ENCODE results near the gene E2F7. TPM values are rescaled to one million over a fixed set of nuclear protein-coding genes. Genes with fewer than 3 reads are reported as not detected.

E2F7 gene
- total and polyA plus RNA-seq, 2 of the 4 experiments (the other 2 are of a cell fraction), result 6.0 to 8.1 TPM

GRCh38 chr12:76983420-76983819 is 81.9 kb downstream of the E2F7 start:
- Histone ChIP-seq H3K14ac (replicated peaks; ENCODE audit: low read depth, low read length) (no peak overlapping the region), H2AK9ac (replicated peaks; ENCODE audit: low read depth, low read length, poor library complexity) (no peak overlapping the region), H2BK5ac (ENCODE audit: low read depth, low read length, poor library complexity, severe bottlenecking) (no peak overlapping the region), H3K9me1 (ENCODE audit: insufficient read depth, low read length) (no peaks in the 10 kb centered on the region), H2AK5ac (ENCODE audit: low read depth, low read length) (no peak overlapping the region), H3K27ac (ENCODE audit: insufficient read depth, low read length) (no peak overlapping the region), H4K5ac (ENCODE audit: low read depth, low read length) (no peak overlapping the region), H3K4me2 (ENCODE audit: low read depth, low read length) (no peak overlapping the region), H3K4me1 (ENCODE audit: control insufficient read depth, insufficient read depth, low read length) (no peaks in the 10 kb centered on the region), H3K4me3 (ENCODE audit: insufficient read depth, low read depth, low read length) (no peak overlapping the region), H2BK15ac (ENCODE audit: low read depth, low read length) (no peak overlapping the region), H3K79me1 (ENCODE audit: low read depth in 1 of 2, low read length in 2 of 2) (no peaks in the 10 kb centered on the region), H3K36me3 (ENCODE audit: control insufficient read depth, insufficient read depth, low read length) (no peaks in the 10 kb centered on the region), H3K23ac (ENCODE audit: low read depth, low read length) (no peak overlapping the region), H3K56ac (ENCODE audit: extremely low read depth, insufficient read depth, low read length) (no peak overlapping the region), H3K18ac (ENCODE audit: low read depth, low read length) (no peak overlapping the region), H2BK20ac (ENCODE audit: low read depth, low read length) (no peak overlapping the region), H3K4ac (ENCODE audit: low read depth, low read length) (no peak overlapping the region), H2AFZ (replicated peaks; ENCODE audit: low read length, poor library complexity) (no peak overlapping the region), H4K20me1 (ENCODE audit: insufficient read depth, low read length) (no peaks in the 10 kb centered on the region), H3K9me3 (ENCODE audit: control insufficient read depth, insufficient read depth, low read length) (peaks cover 7% of the 10 kb centered on the region), H4K91ac (ENCODE audit: insufficient read depth, low read depth, low read length) (no peak overlapping the region), H3K27me3 (ENCODE audit: control insufficient read depth, insufficient read depth, low read length) (no peaks in the 10 kb centered on the region; the same call in 1 of the 2 replicates), H3K9ac (ENCODE audit: low read depth, low read length) (no peak overlapping the region), H4K8ac (ENCODE audit: low read depth in 2 of 2, low read length in 2 of 2) (no peak overlapping the region), H2BK120ac (ENCODE audit: low read depth, low read length) (no peak overlapping the region)
- TF ChIP-seq CTCF (conservative IDR thresholded peaks at IDR 0.05; ENCODE audit: low read depth, low read length), result no peak
- TF ChIP-seq FOS (IDR thresholded peaks at IDR 0.05; ENCODE audit: low read depth, low read length), result no peak
- no peak for TF ChIP-seq USF2 (IDR thresholded peaks at IDR 0.05; ENCODE audit: low read depth, low read length)
- no peak for TF ChIP-seq NFE2L2 (IDR thresholded peaks at IDR 0.05; ENCODE audit: low read depth, low read length)
- ChIA-PET POLR2A (ENCODE audit: unreplicated experiment) (no interaction called here), CTCF (no interaction called here)
- ATAC-seq (ENCODE audit: low read depth) (no peak), DNase-seq (no peak)
- intact Hi-C loops (cut with micrococcal nuclease) (no loop called here), dilution Hi-C loops (cut with HindIII; ENCODE audit: low sequenced_read_pairs, unreplicated experiment) (no loop called here), in situ Hi-C loops (cut with MboI; ENCODE audit: low sequenced_read_pairs) (no loop called here)
- no CpG with 5 or more reads among the region's 2 CpGs for WGBS, 2 experiments (ENCODE audit: extremely low coverage in 2 of 2, insufficient read length in 1 of 2)
- BruUV-seq (replicated peaks), result no TSS peak

Data from IMR-90 (cell line).